RKO (cell line): ENCODE measurements around the gene NUF2.
"Not testable (repeated sequence)": the region's sequence is repeated elsewhere in the genome, so short reads cannot be mapped to it uniquely, and the experiment has no call there.

Experiments
- DNase-seq: peaks from one replicate; pipeline ENCODE4 v3.0.0-alpha.2; 2016; ENCODE audit warnings: low spot score

NUF2 gene

GRCh38 chr1:163321311-163322305 lies at the start of gene NUF2:
TSS of gene NUF2 (plus strand) at chr1:163321954. CDS start at chr1:163326052, 4,098 bp downstream.
- DNase-seq: peak; percentile 97

GRCh38 chr1:163273766-163274441 lies 47.9 kb upstream of the NUF2 start:
- no peak for DNase-seq

GRCh38 chr1:163275222-163275621 lies 46.5 kb upstream of the NUF2 start:
- DNase-seq: no peak

- no peak for DNase-seq
Observed at GRCh38 chr1:163278602-163279001, 43.2 kb upstream of the NUF2 start.

- DNase-seq: not testable (repeated sequence)
Observed at GRCh38 chr1:163284867-163285266, 36.9 kb upstream of the NUF2 start.

GRCh38 chr1:163290025-163290640 lies 31.6 kb upstream of the NUF2 start:
- no peak for DNase-seq

GRCh38 chr1:163291461-163291860 lies 30.3 kb upstream of the NUF2 start:
- no peak for DNase-seq

GRCh38 chr1:163292153-163292552 lies 29.6 kb upstream of the NUF2 start:
- DNase-seq: not testable (repeated sequence)

- not testable (repeated sequence) for DNase-seq
Observed at GRCh38 chr1:163293497-163293896, 28.3 kb upstream of the NUF2 start.

GRCh38 chr1:163295949-163296348 lies 25.8 kb upstream of the NUF2 start:
- no peak for DNase-seq

GRCh38 chr1:163296504-163297263 lies 25.1 kb upstream of the NUF2 start:
- no peak for DNase-seq

GRCh38 chr1:163298365-163298764 lies 23.4 kb upstream of the NUF2 start:
- DNase-seq: no peak

- no peak for DNase-seq
Observed at GRCh38 chr1:163300568-163300967, 21.2 kb upstream of the NUF2 start.

- DNase-seq: no peak
Observed at GRCh38 chr1:163303561-163303960, 18.2 kb upstream of the NUF2 start.

- no peak for DNase-seq
Observed at GRCh38 chr1:163305441-163305840, 16.3 kb upstream of the NUF2 start.

- DNase-seq: peak; percentile 81
Observed at GRCh38 chr1:163307479-163308171, 14.1 kb upstream of the NUF2 start.

- no peak for DNase-seq
Observed at GRCh38 chr1:163308811-163309210, 12.9 kb upstream of the NUF2 start.

- peak; percentile 67 for DNase-seq
Observed at GRCh38 chr1:163315773-163316374, 5.9 kb upstream of the NUF2 start.

GRCh38 chr1:163320891-163321290 lies 863 bp upstream of the NUF2 start:
- peak; percentile 19 for DNase-seq

GRCh38 chr1:163323339-163323738 lies 1.6 kb downstream of the NUF2 start:
- not testable (repeated sequence) for DNase-seq

- DNase-seq: no peak
Observed at GRCh38 chr1:163331116-163331515, 9.4 kb downstream of the NUF2 start.
